Osteoblast (primary cell): Measurements from ENCODE around the gene IDH1. TPM values are rescaled to one million over a fixed set of nuclear protein-coding genes. Genes with fewer than 3 reads are reported as not detected.

Source experiments
- DNase-seq: peaks from one replicate; pipeline ENCODE4 v3.0.0; 2011; ENCODE audit warnings: low spot score, mixed read lengths; ENCODE audit not compliant: insufficient read length; ENCODE audit errors: missing footprints
- H2AFZ ChIP-seq: 2 replicates; pipeline ENCODE4 v1.6.0; 2011; ENCODE audit warnings: mild to moderate bottlenecking, low read length
- H3K27ac ChIP-seq: 2 replicates; pipeline ENCODE4 v1.5.1; 2011; ENCODE audit warnings: mild to moderate bottlenecking, low read depth, low read length, moderate library complexity
- H3K27me3 ChIP-seq: 2 replicates; pipeline ENCODE4 v1.6.0; 2012; ENCODE audit warnings: mild to moderate bottlenecking, control low read depth, inconsistent platforms, low read length, moderate library complexity; ENCODE audit not compliant: insufficient read depth
- H3K36me3 ChIP-seq: 2 replicates; pipeline ENCODE4 v1.5.1; 2011; ENCODE audit warnings: mild to moderate bottlenecking, low read length, control low read depth, moderate library complexity; ENCODE audit not compliant: insufficient read depth
- H3K4me1 ChIP-seq: 2 replicates; pipeline ENCODE4 v1.5.1; 2011; ENCODE audit warnings: mild to moderate bottlenecking, low read length, control low read depth, moderate library complexity; ENCODE audit not compliant: insufficient read depth
- H3K4me2 ChIP-seq: 2 replicates; pipeline ENCODE4 v1.6.0; 2011; ENCODE audit warnings: mild to moderate bottlenecking, low read length; ENCODE audit not compliant: insufficient read depth
- H3K4me3 ChIP-seq: fragments of 200-600 bp; sonication (generic); 3 replicates; pipeline ENCODE4 v1.5.1; 2012; ENCODE audit warnings: mild to moderate bottlenecking, low read length, inconsistent platforms; ENCODE audit not compliant: insufficient read depth
- H3K79me2 ChIP-seq: 2 replicates; pipeline ENCODE4 v1.6.0; 2012; ENCODE audit warnings: mild to moderate bottlenecking, low read length, control low read depth, inconsistent platforms; ENCODE audit not compliant: insufficient read depth
- H3K9me3 ChIP-seq: 2 replicates; pipeline ENCODE4 v1.5.1; 2011; ENCODE audit warnings: low read depth, low read length, control low read depth
- H4K20me1 ChIP-seq: 2 replicates; pipeline ENCODE4 v1.6.0; 2012; ENCODE audit warnings: mild to moderate bottlenecking, low read length, control low read depth; ENCODE audit not compliant: insufficient read depth
- CTCF ChIP-seq: IDR thresholded peaks from 2 replicates; pipeline ENCODE4 v1.5.1; 2011; ENCODE audit warnings: mild to moderate bottlenecking, low read depth, low read length, moderate library complexity; ENCODE audit errors: extremely low read depth
- total RNA-seq: library from RNA; depleted of rRNA; stranded (reverse); fragments of >200 nt; gene quantifications from 2 replicates; pipeline ENCODE4 v1.2.3, GENCODE V29; 2012

Gene IDH1
- total RNA-seq, 1 donor = 226 TPM

GRCh38 chr2:208280933-208281332 lies 26.1 kb upstream of the IDH1 start:
- no peaks in the 10 kb centered on the region for H3K27me3 ChIP-seq
- H3K4me3 ChIP-seq = no peak overlapping the region
- no peak overlapping the region for H3K27ac ChIP-seq
- peaks cover 41% of the 10 kb centered on the region for H3K36me3 ChIP-seq
- H4K20me1 ChIP-seq = peaks cover 19% of the 10 kb centered on the region
- H3K9me3 ChIP-seq = no peaks in the 10 kb centered on the region
- no peak overlapping the region for H2AFZ ChIP-seq
- no peak overlapping the region for H3K4me2 ChIP-seq
- peaks cover 12% of the 10 kb centered on the region for H3K79me2 ChIP-seq
- DNase-seq = peak; percentile 73
- peaks cover 7% of the 10 kb centered on the region for H3K4me1 ChIP-seq
- TF ChIP-seq CTCF = no peak

DNA sequence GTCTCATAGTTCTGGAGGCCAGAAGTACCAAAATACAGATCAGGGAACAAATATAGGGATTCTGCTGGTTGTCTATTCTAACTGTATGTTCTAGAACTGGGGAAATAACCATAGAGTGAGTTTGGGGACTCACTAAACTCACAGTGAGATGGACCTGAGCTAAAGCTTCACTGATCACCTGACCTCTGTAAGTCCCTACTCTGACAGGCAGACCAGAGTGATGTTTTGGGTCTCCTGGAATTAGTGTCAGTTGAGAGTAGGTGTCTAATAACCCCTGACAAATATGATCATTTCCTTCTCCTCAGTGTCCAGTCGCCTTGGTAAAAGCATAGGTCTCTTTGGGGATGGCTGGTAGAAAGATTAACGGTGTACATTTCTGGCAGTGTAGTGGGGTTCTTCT lies 25.4 kb upstream of the IDH1 start:
- no peak overlapping the region for H3K4me3 ChIP-seq
- TF ChIP-seq CTCF = no peak
- peaks cover 19% of the 10 kb centered on the region for H4K20me1 ChIP-seq
- no peak overlapping the region for H2AFZ ChIP-seq
- no peak for DNase-seq
- no peak overlapping the region for H3K27ac ChIP-seq
- peaks cover 12% of the 10 kb centered on the region for H3K79me2 ChIP-seq
- no peaks in the 10 kb centered on the region for H3K9me3 ChIP-seq
- H3K4me1 ChIP-seq = peaks cover 7% of the 10 kb centered on the region
- H3K4me2 ChIP-seq = no peak overlapping the region
- H3K36me3 ChIP-seq = peaks cover 37% of the 10 kb centered on the region
- no peaks in the 10 kb centered on the region for H3K27me3 ChIP-seq

GRCh38 chr2:208279236-208279635 lies 24.4 kb upstream of the IDH1 start:
- no peaks in the 10 kb centered on the region for H3K27me3 ChIP-seq
- peaks cover 43% of the 10 kb centered on the region for H3K36me3 ChIP-seq
- H3K27ac ChIP-seq = no peak overlapping the region
- H4K20me1 ChIP-seq = peaks cover 19% of the 10 kb centered on the region
- no peak for TF ChIP-seq CTCF
- DNase-seq = no peak
- H3K4me2 ChIP-seq = no peak overlapping the region
- H3K4me1 ChIP-seq = peaks cover 7% of the 10 kb centered on the region
- H3K9me3 ChIP-seq = no peaks in the 10 kb centered on the region
- H3K4me3 ChIP-seq = no peak overlapping the region
- H2AFZ ChIP-seq = no peak overlapping the region
- peaks cover 12% of the 10 kb centered on the region for H3K79me2 ChIP-seq

DNA sequence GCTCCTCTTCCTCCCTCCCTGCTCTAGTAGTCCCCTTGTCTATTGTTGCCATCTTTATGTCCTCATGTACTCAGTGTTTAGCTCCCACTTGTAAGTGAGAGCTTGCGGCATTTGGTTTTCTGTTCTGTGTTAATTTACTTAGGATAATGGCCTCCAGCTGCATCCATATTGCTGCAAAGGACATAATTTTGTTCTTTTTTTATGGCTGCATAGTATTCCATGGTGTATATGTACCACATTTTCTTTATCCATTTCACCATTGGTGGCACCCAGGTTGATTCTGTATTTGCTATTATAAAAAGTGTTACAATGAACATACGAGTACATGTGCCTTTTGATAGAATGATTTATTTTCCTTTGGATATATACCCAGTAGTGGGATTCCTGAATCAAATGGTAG lies 23.7 kb upstream of the IDH1 start:
- Histone ChIP-seq H3K79me2 (peaks cover 15% of the 10 kb centered on the region), H3K4me2 (no peak overlapping the region), H3K4me1 (peaks cover 7% of the 10 kb centered on the region), H3K27me3 (no peaks in the 10 kb centered on the region), H3K36me3 (peaks cover 49% of the 10 kb centered on the region), H2AFZ (no peak overlapping the region), H3K4me3 (no peak overlapping the region), H4K20me1 (peaks cover 22% of the 10 kb centered on the region), H3K27ac (no peak overlapping the region), H3K9me3 (no peaks in the 10 kb centered on the region)
- DNase-seq = no peak
- TF ChIP-seq CTCF = no peak
